LNCaP clone FGC (cell line): ENCODE results near the gene RAD51B.

Experiments used
- DNase-seq: peaks from one replicate; pipeline ENCODE4 v3.0.0-alpha.2; 2011; ENCODE audit warnings: low read depth
- H3K4me3 ChIP-seq: 2 replicates; pipeline ENCODE4 v1.5.1; 2011; ENCODE audit warnings: mild to moderate bottlenecking, low read depth, low read length, control low read depth
- CTCF ChIP-seq: IDR thresholded peaks from 2 replicates; pipeline ENCODE4 v1.5.1; 2012; ENCODE audit warnings: mild to moderate bottlenecking; ENCODE audit not compliant: control insufficient read depth, insufficient read depth; ENCODE audit errors: extremely low read depth

Gene RAD51B

DNA sequence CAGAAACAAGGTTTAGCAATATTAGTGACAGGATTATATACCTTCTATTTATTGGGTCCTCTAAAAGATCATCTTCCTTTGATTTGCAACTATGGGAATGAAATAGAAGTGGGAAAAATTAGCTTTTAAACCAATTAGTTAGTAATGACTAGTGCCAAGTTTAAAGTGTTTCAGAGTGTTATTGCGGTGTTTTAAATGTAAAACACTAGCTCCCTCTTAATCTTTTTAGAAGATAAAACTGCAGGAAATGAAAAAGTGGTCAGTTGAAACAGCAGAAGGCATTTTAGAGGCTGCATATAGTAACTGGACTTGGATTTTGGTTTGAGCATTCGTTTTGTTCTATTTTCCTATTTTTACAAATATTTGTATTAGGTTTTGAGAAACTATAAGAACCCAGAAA is 286.2 kb downstream of the RAD51B start:
- no peak for TF ChIP-seq CTCF
- DNase-seq = no peak
- no peak overlapping the region for H3K4me3 ChIP-seq

GRCh38 chr14:68106456-68106855 is 286.9 kb downstream of the RAD51B start:
- no peak overlapping the region for H3K4me3 ChIP-seq
- DNase-seq = peak; percentile 0
- TF ChIP-seq CTCF = no peak

GRCh38 chr14:68106905-68107304 is 287.3 kb downstream of the RAD51B start:
- DNase-seq = no peak
- TF ChIP-seq CTCF = no peak
- no peak overlapping the region for H3K4me3 ChIP-seq

DNA sequence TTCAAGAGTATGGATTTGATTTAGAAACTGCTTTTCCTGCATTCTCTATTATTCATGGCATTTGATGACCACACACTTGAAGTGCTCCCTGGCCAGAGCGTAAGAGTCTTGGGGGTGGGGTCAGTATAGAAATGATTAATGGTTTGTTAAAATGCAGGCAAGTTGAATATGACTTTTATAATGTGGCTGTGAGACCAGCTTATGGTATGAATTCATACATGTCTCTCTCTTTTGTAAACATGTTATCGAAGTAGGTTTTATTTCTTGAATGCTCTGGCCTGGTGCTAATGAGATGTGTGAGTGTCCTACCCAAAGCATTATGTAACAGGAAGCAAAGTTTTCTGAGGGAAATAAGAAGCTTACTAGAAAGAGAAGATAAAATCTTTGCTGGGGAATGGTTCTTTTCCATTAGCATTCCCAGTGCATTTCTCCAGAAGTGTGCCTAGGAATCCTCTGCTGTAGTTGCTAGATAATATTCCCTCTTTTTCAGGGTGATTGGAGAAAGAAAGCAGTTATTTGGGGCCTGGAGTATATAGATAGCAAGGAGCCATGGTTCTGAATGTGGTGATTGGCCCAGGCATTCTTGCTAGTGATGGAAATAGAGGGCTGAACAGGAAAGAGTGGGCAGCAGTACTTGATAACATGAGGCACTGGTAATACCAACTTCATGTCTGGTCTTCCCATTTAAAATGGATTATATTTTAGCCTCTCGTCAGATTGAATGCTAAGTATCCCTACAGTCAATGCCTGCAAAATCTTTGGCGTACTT is 289.7 kb downstream of the RAD51B start:
- no peak for TF ChIP-seq CTCF
- no peak overlapping the region for H3K4me3 ChIP-seq
- DNase-seq = no peak

GRCh38 chr14:68111097-68111852 is 291.7 kb downstream of the RAD51B start:
- H3K4me3 ChIP-seq = no peak overlapping the region
- no peak for TF ChIP-seq CTCF
- no peak for DNase-seq

DNA sequence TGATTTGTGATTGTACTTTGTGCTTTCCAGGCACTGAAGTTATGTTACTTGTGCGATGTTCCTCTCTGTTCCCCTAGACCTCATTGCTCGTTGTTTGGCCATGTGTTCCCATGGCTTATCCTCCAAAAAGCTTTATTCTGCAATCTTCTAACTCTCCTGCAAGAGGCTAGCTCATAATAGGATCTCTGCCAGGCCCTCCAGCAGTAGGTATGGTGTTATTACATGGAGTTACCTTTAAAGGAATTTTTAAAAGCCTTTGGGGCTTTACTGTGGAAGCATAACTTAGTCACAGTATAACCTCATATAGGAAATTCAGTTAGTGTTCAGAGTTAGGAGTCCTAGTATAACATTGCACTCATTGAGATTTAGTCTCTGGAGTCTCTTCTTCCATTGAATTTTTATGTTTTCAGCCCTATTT is 292.3 kb downstream of the RAD51B start:
- DNase-seq = no peak
- no peak for TF ChIP-seq CTCF
- H3K4me3 ChIP-seq = no peak overlapping the region
